Activated T-helper 2 cell treated with anti-CD3 and anti-CD28 coated beads, Interferon-gamma antibody, Interleukin-2, Interleukin-4, amounts not matched to agents 10 μg/mL and 5 μg/mL and 100 μg/mL, durations not matched to agents 14 hours and 24 hours and 36 hours (primary cell): ENCODE results near the gene MLLT3. TPM values are rescaled to one million over a fixed set of nuclear protein-coding genes. Genes with fewer than 3 reads are reported as not detected.

Source experiments
- DNase-seq: peaks from one replicate; pipeline ENCODE4 v3.0.0; 2021; ENCODE audit warnings: low spot score
- H3K27ac Mint-ChIP-seq: one replicate; pipeline ENCODE4 v1.8.0; 2021; ENCODE audit warnings: mixed read lengths
- H3K27me3 Mint-ChIP-seq: one replicate; pipeline ENCODE4 v1.8.0; 2021; ENCODE audit warnings: low read depth, mixed read lengths
- H3K36me3 Mint-ChIP-seq: one replicate; pipeline ENCODE4 v1.8.0; 2021; ENCODE audit warnings: low read depth, mixed read lengths
- H3K4me1 Mint-ChIP-seq: one replicate; pipeline ENCODE4 v1.8.0; 2021; ENCODE audit warnings: low read depth, mixed read lengths
- H3K4me3 Mint-ChIP-seq: one replicate; pipeline ENCODE4 v1.8.0; 2021; ENCODE audit warnings: low read depth, mild to moderate bottlenecking, moderate library complexity, mixed read lengths
- H3K9me3 Mint-ChIP-seq: one replicate; pipeline ENCODE4 v1.8.0; 2021; ENCODE audit warnings: mixed read lengths
- intact Hi-C: fragments of 100-400 bp; cut with micrococcal nuclease; formaldehyde crosslinking; loops from one replicate; pipeline ENCODE4 v1.15.1; 2023
- total RNA-seq: library from RNA; stranded (reverse); gene quantifications from 2 replicates; pipeline ENCODE4 v1.2.3, GENCODE V29; 2022

MLLT3 gene
- total RNA-seq, 1 donor from 2014 or later: 22.4 TPM

GRCh38 chr9:20512106-20512505 lies 110.2 kb downstream of the MLLT3 start:
- Mint-ChIP-seq H3K4me1 (peaks cover 76% of the 10 kb centered on the region), H3K27me3 (no peaks in the 10 kb centered on the region), H3K9me3 (no peaks in the 10 kb centered on the region), H3K36me3 (peaks cover 22% of the 10 kb centered on the region), H3K27ac (no peak overlapping the region), H3K4me3 (no peak overlapping the region)
- intact Hi-C loops: no loop called here
- DNase-seq: no peak

GRCh38 chr9:20511686-20512085 lies 110.6 kb downstream of the MLLT3 start:
- Mint-ChIP-seq H3K9me3 (no peaks in the 10 kb centered on the region), H3K27me3 (no peaks in the 10 kb centered on the region), H3K4me1 (peaks cover 78% of the 10 kb centered on the region), H3K4me3 (no peak overlapping the region), H3K27ac (no peak overlapping the region), H3K36me3 (peaks cover 22% of the 10 kb centered on the region)
- no peak for DNase-seq
- intact Hi-C loops: no loop called here

- H3K27me3 Mint-ChIP-seq: no peaks in the 10 kb centered on the region
- DNase-seq: no peak
- no peak overlapping the region for H3K27ac Mint-ChIP-seq
- intact Hi-C loops: loop anchor here (2.0 to 10.0 kb wide), 5 partner anchors 43 to 305 kb away; partner anchors contain the start of gene MLLT3
- H3K36me3 Mint-ChIP-seq: peaks cover 21% of the 10 kb centered on the region
- no peaks in the 10 kb centered on the region for H3K9me3 Mint-ChIP-seq
- no peak overlapping the region for H3K4me3 Mint-ChIP-seq
- H3K4me1 Mint-ChIP-seq: peaks cover 79% of the 10 kb centered on the region
Measured at GRCh38 chr9:20509466-20509865, 112.8 kb downstream of the MLLT3 start.

GRCh38 chr9:20508242-20508641 lies 114.1 kb downstream of the MLLT3 start:
- intact Hi-C loops: loop anchor here (1.0 to 10.0 kb wide), 6 partner anchors 45 to 303 kb away; partner anchors contain the start of gene MLLT3
- Mint-ChIP-seq H3K36me3 (peaks cover 24% of the 10 kb centered on the region), H3K27ac (peak overlapping the region; percentile 3), H3K9me3 (no peaks in the 10 kb centered on the region), H3K4me1 (peaks cover 74% of the 10 kb centered on the region), H3K27me3 (no peaks in the 10 kb centered on the region), H3K4me3 (no peak overlapping the region)
- DNase-seq: peak; percentile 43

DNA sequence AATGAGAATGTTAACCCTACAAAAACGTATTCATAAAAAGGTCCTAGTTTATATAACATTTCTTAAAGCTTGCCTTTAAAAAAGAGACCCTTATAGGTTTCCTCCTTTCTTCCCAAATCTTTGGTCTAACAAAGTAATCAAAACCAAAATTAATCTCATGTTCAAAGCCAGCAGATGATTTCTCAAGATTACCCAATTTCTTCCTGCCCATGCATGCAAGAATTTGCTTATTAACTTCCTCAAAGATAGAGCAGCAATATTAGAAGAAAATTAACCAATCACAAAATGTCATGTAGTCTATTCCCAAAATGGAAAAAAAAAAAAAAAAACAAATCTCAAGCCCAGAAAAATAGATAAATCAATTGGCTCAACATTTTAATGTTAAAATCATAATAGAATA lies 114.9 kb downstream of the MLLT3 start:
- DNase-seq: no peak
- peaks cover 66% of the 10 kb centered on the region for H3K4me1 Mint-ChIP-seq
- H3K36me3 Mint-ChIP-seq: peaks cover 21% of the 10 kb centered on the region
- no peak overlapping the region for H3K27ac Mint-ChIP-seq
- no peaks in the 10 kb centered on the region for H3K27me3 Mint-ChIP-seq
- H3K4me3 Mint-ChIP-seq: no peak overlapping the region
- no peaks in the 10 kb centered on the region for H3K9me3 Mint-ChIP-seq
- intact Hi-C loops: loop anchor here (5.0 to 10.0 kb wide), 2 partner anchors 65 to 303 kb away; no protein-coding TSS in a partner anchor

DNA sequence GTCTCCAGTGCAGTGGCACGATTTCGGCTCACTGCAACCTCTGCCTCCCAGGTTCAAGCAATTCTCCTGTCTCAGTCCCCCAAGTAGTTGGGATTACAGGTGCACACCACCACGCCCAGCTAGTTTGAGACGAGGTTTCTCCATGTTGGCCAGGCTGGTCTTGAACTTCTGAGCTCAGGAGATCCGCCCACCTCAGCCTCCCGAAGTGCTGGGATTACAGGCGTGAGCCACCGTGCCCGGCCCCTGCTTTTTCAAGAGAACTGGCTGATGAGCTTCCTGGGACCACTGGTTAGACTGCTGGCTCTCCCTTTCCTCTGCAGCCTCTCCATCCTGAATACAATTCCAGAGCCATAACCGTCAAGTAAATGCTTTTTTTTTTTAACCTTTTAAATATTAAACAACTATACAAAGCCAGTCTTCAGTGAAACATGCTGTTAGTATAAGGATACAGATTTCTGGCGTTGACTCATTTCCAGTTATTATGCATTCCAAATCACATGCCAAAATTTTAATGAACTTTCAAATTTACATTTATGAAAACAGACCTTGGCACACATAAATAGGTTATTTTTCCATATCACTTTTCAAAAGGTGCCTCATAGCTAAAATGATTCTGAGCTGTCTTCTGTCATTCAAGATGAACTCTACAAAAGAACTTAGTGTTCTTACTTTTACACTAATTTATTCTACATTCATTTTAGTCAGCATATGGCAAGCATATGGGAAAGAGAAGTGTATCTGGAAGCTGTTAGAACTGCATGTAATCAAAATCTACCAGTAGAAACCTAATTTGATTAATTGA lies 116.0 kb downstream of the MLLT3 start:
- no peak for DNase-seq
- peaks cover 56% of the 10 kb centered on the region for H3K4me1 Mint-ChIP-seq
- H3K9me3 Mint-ChIP-seq: no peaks in the 10 kb centered on the region
- no peak overlapping the region for H3K4me3 Mint-ChIP-seq
- H3K27me3 Mint-ChIP-seq: no peaks in the 10 kb centered on the region
- H3K36me3 Mint-ChIP-seq: peaks cover 19% of the 10 kb centered on the region
- no peak overlapping the region for H3K27ac Mint-ChIP-seq
- intact Hi-C loops: loop anchor here (5.0 to 10.0 kb wide), 2 partner anchors 64 to 301 kb away; no protein-coding TSS in a partner anchor

DNA sequence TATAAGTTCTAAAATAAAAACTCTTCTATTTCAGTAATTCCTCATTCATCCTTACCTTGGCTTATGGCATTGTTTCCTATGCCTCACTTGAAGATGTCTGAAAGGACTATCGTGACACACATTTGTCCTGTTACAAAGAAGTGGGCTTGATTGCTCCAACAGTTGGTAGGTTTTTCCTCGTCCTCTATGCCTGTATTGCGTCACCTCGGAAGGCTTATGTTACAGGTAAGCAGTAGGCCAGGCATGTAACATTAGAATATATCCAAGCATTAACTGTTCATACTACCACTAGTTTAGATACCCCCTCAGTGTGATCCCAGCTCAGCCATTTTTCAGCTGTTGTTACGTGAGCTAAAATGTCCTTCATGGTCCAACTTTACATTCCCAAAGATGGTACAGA lies 116.7 kb downstream of the MLLT3 start:
- no peak overlapping the region for H3K27ac Mint-ChIP-seq
- intact Hi-C loops: loop anchor here (5.0 to 10.0 kb wide), 2 partner anchors 63 to 301 kb away; no protein-coding TSS in a partner anchor
- H3K4me3 Mint-ChIP-seq: no peak overlapping the region
- H3K4me1 Mint-ChIP-seq: peaks cover 55% of the 10 kb centered on the region
- DNase-seq: no peak
- H3K27me3 Mint-ChIP-seq: no peaks in the 10 kb centered on the region
- no peaks in the 10 kb centered on the region for H3K9me3 Mint-ChIP-seq
- peaks cover 19% of the 10 kb centered on the region for H3K36me3 Mint-ChIP-seq

DNA sequence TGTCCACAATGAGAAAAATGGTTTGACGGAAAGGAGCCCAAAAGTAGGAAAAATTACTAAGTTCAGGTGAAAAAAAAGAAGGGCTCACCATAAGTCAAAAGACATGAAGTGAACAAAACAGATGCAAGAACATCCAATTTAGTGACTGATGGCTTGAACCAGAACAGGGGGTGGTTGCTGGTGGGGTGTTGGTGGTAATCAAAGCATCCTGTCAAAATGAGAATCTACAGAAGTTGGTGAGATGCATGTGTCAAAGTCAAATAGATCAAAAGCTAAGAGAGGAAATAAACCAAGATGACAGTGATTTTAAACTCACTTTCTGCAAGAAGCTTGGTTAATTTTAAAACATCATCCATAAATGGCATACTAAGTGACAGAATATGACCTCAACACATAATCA lies 117.4 kb downstream of the MLLT3 start:
- Mint-ChIP-seq H3K27me3 (no peaks in the 10 kb centered on the region), H3K36me3 (peaks cover 19% of the 10 kb centered on the region), H3K4me1 (peaks cover 54% of the 10 kb centered on the region), H3K9me3 (no peaks in the 10 kb centered on the region), H3K27ac (no peak overlapping the region), H3K4me3 (no peak overlapping the region)
- no peak for DNase-seq
- intact Hi-C loops: loop anchor here (5.0 to 10.0 kb wide), 2 partner anchors 63 to 300 kb away; no protein-coding TSS in a partner anchor

- Mint-ChIP-seq H3K36me3 (peaks cover 22% of the 10 kb centered on the region), H3K9me3 (no peaks in the 10 kb centered on the region), H3K27me3 (no peaks in the 10 kb centered on the region), H3K27ac (no peak overlapping the region), H3K4me1 (peaks cover 17% of the 10 kb centered on the region), H3K4me3 (no peak overlapping the region)
- intact Hi-C loops: loop anchor here (10.0 kb wide), 1 partner anchor 295 kb away; no protein-coding TSS in a partner anchor
- no peak for DNase-seq
Measured at GRCh38 chr9:20500101-20500500, 122.2 kb downstream of the MLLT3 start.

- Mint-ChIP-seq H3K27me3 (no peaks in the 10 kb centered on the region), H3K4me1 (peaks cover 9% of the 10 kb centered on the region), H3K4me3 (no peak overlapping the region), H3K36me3 (peaks cover 14% of the 10 kb centered on the region), H3K9me3 (no peaks in the 10 kb centered on the region), H3K27ac (no peak overlapping the region)
- intact Hi-C loops: no loop called here
- DNase-seq: no peak
Measured at GRCh38 chr9:20499013-20499412, 123.3 kb downstream of the MLLT3 start.

GRCh38 chr9:20496328-20496727 lies 126.0 kb downstream of the MLLT3 start:
- Mint-ChIP-seq H3K27me3 (no peaks in the 10 kb centered on the region), H3K4me1 (peaks cover 8% of the 10 kb centered on the region), H3K9me3 (no peaks in the 10 kb centered on the region), H3K4me3 (no peak overlapping the region), H3K27ac (no peak overlapping the region), H3K36me3 (peaks cover 9% of the 10 kb centered on the region)
- DNase-seq: no peak
- intact Hi-C loops: no loop called here

- DNase-seq: no peak
- no peak overlapping the region for H3K4me3 Mint-ChIP-seq
- H3K36me3 Mint-ChIP-seq: peaks cover 9% of the 10 kb centered on the region
- intact Hi-C loops: no loop called here
- no peaks in the 10 kb centered on the region for H3K9me3 Mint-ChIP-seq
- peaks cover 8% of the 10 kb centered on the region for H3K4me1 Mint-ChIP-seq
- H3K27ac Mint-ChIP-seq: no peak overlapping the region
- no peaks in the 10 kb centered on the region for H3K27me3 Mint-ChIP-seq
Measured at GRCh38 chr9:20495098-20495497, 127.2 kb downstream of the MLLT3 start.

DNA sequence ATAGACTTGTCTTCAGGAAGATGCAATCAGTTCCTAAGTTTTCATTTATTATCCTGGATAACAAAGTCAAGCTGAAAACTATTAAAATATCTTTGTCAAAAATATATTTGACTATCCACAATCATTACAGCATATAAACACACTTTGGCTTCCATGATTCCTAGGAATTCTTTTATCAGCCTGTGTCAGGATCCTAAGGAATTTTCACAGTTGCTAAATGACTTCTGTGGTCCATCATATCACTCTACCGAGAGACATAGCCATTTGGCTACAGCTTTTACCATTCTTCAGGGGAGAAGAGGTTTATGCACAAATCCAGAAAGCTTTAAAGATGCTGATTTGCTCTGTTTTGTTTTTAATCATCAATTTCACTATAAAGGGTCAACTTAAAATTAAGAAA lies 128.3 kb downstream of the MLLT3 start:
- intact Hi-C loops: no loop called here
- DNase-seq: no peak
- Mint-ChIP-seq H3K9me3 (no peaks in the 10 kb centered on the region), H3K36me3 (peaks cover 8% of the 10 kb centered on the region), H3K4me1 (peaks cover 7% of the 10 kb centered on the region), H3K27me3 (no peaks in the 10 kb centered on the region), H3K27ac (no peak overlapping the region), H3K4me3 (no peak overlapping the region)
